HG03378 (cell line): ENCODE data around the gene KCNJ9.
A peak's percentile ranks its signal among the peaks of the same experiment; 100 is the strongest.

Experiments
- ATAC-seq: cut with Tn5 transposase; IDR thresholded peaks from one replicate; pipeline ENCODE4 v1.9.1; 2021; ENCODE audit warnings: mild to moderate bottlenecking, moderate library complexity; ENCODE audit not compliant: unreplicated experiment

Gene KCNJ9

GRCh38 chr1:160087118-160087662, 5.9 kb downstream of the KCNJ9 start:
- ATAC-seq: no peak

GRCh38 chr1:160089883-160090282, 8.5 kb downstream of the KCNJ9 start:
- no peak for ATAC-seq

- ATAC-seq: no peak
Observed at GRCh38 chr1:160090760-160091159, 9.4 kb downstream of the KCNJ9 start.

GRCh38 chr1:160091666-160092223, 10.4 kb downstream of the KCNJ9 start:
- ATAC-seq: no peak

GRCh38 chr1:160092366-160093068, 11.2 kb downstream of the KCNJ9 start:
- ATAC-seq: no peak

GRCh38 chr1:160093069-160093395, 11.7 kb downstream of the KCNJ9 start:
- no peak for ATAC-seq

GRCh38 chr1:160093624-160094290, 12.4 kb downstream of the KCNJ9 start:
- ATAC-seq: no peak

- ATAC-seq: no peak
Observed at GRCh38 chr1:160094291-160094625, 12.9 kb downstream of the KCNJ9 start.

- no peak for ATAC-seq
Observed at GRCh38 chr1:160094806-160095205, 13.5 kb downstream of the KCNJ9 start.

- no peak for ATAC-seq
Observed at GRCh38 chr1:160095382-160096105, 14.2 kb downstream of the KCNJ9 start.

- no peak for ATAC-seq
Observed at GRCh38 chr1:160096274-160097116, 15.2 kb downstream of the KCNJ9 start.

- no peak for ATAC-seq
Observed at GRCh38 chr1:160097151-160097910, 16.0 kb downstream of the KCNJ9 start.

- ATAC-seq: no peak
Observed at GRCh38 chr1:160097911-160098851, 16.8 kb downstream of the KCNJ9 start, which contains the start of gene IGSF8. Gene IGSF8, minus strand, starts transcription at chr1:160098619. Its CDS starts 147 bp downstream, at chr1:160098472.

GRCh38 chr1:160098852-160099561, 17.7 kb downstream of the KCNJ9 start:
- ATAC-seq: peak; percentile 61

GRCh38 chr1:160099716-160100375, 18.5 kb downstream of the KCNJ9 start:
- ATAC-seq: no peak

GRCh38 chr1:160101037-160101716, 19.8 kb downstream of the KCNJ9 start:
- ATAC-seq: no peak
